Right lung (tissue), 5 donors: Measurements from ENCODE around the gene TUBB4B. TPM values are rescaled to one million over a fixed set of nuclear protein-coding genes. Genes with fewer than 3 reads are reported as not detected.

Source experiments
- DNase-seq, 2 donors: peaks; one replicate each; pipeline ENCODE4 v3.0.0-alpha.2; 2013
- polyA plus RNA-seq, 5 donors: library from polyadenylated mRNA; unstranded; fragments of 120-200 nt; gene quantifications; one replicate each; pipeline versions ENCODE4 v1.2.1 to v1.2.3, GENCODE V29; 2013; ENCODE audit warnings: inconsistent platforms in 1 of 5, low replicate concordance in 1 of 5; ENCODE audit not compliant: insufficient read length in 5 of 5, insufficient read depth in 1 of 5

TUBB4B gene
- polyA plus RNA-seq, 5 donors: 211 to 322 (median 258) TPM

- DNase-seq: no peak
Measured at GRCh38 chr9:137281345-137282116, 40.4 kb downstream of the TUBB4B start.

- DNase-seq: no peak
Measured at GRCh38 chr9:137286975-137287383, 45.9 kb downstream of the TUBB4B start.

GRCh38 chr9:137293094-137293481 lies 52.0 kb downstream of the TUBB4B start:
- DNase-seq: no peak

Other genes with a start within 250 kb of the TUBB4B start
- gene PAXX, start 248.9 kb upstream of the TUBB4B start, polyA plus RNA-seq: 10 to 100 TPM; 26.2 to 57.5 (median 36.8) TPM
- 10 to 100 TPM; 25.9 to 74.3 (median 43.8) TPM for gene CLIC3, start 244.7 kb upstream of the TUBB4B start, polyA plus RNA-seq
- 10 to 100 TPM; 16.0 to 35.7 (median 21.0) TPM for gene ABCA2, start 213.1 kb upstream of the TUBB4B start, polyA plus RNA-seq
- gene FUT7, start 209.2 kb upstream of the TUBB4B start, polyA plus RNA-seq: under 1 TPM in 1 of 5 donors, not detected in 4; 0.08 TPM
- gene NPDC1, start 195.1 kb upstream of the TUBB4B start, polyA plus RNA-seq: 10 to 100 TPM; 20.6 to 61.5 (median 33.8) TPM
- 1 to 10 TPM; 2.0 to 5.4 (median 3.2) TPM for gene ENTPD2, start 187.2 kb upstream of the TUBB4B start, polyA plus RNA-seq
- gene SAPCD2, start 170.7 kb upstream of the TUBB4B start, polyA plus RNA-seq: 10 to 100 TPM in 3 of 5 donors, 1 to 10 TPM in 2; 8.9 to 13.7 (median 10.3) TPM
- gene UAP1L1, start 163.8 kb upstream of the TUBB4B start, polyA plus RNA-seq: 1 to 10 TPM; 4.6 to 8.4 (median 5.6) TPM
- gene MAN1B1, start 154.3 kb upstream of the TUBB4B start, polyA plus RNA-seq: 10 to 100 TPM; 50.7 to 68.6 (median 60.1) TPM
- gene DPP7, start 126.6 kb upstream of the TUBB4B start, polyA plus RNA-seq: 10 to 100 TPM; 27.2 to 50.4 (median 48.6) TPM
- under 1 TPM; 0.12 to 0.51 (median 0.23) TPM for gene GRIN1, start 102.1 kb upstream of the TUBB4B start, polyA plus RNA-seq
- under 1 TPM in 4 of 5 donors, not detected in 1; 0.23 to 0.49 (median 0.37) TPM for gene LRRC26, start 71.2 kb upstream of the TUBB4B start, polyA plus RNA-seq
- gene TMEM210, start 69.2 kb upstream of the TUBB4B start, polyA plus RNA-seq: not detected
- 10 to 100 TPM; 34.4 to 53.0 (median 44.4) TPM for gene ANAPC2, start 52.7 kb upstream of the TUBB4B start, polyA plus RNA-seq
- 10 to 100 TPM; 34.4 to 69.2 (median 43.9) TPM for gene SSNA1, start 52.6 kb upstream of the TUBB4B start, polyA plus RNA-seq
- 10 to 100 TPM in 2 of 5 donors, 1 to 10 TPM in 3; 5.9 to 12.1 (median 7.6) TPM for gene TPRN, start 40.5 kb upstream of the TUBB4B start, polyA plus RNA-seq
- gene TMEM203, start 35.6 kb upstream of the TUBB4B start, polyA plus RNA-seq: 10 to 100 TPM; 31.5 to 40.1 (median 35.4) TPM
- 10 to 100 TPM in 2 of 5 donors, 1 to 10 TPM in 3; 6.9 to 16.1 (median 9.8) TPM for gene NDOR1, start 35.6 kb upstream of the TUBB4B start, polyA plus RNA-seq
- 10 to 100 TPM in 1 of 5 donors, 1 to 10 TPM in 4; 3.2 to 10.8 (median 6.3) TPM for gene RNF208, start 19.0 kb upstream of the TUBB4B start, polyA plus RNA-seq
- gene CYSRT1, start 16.1 kb upstream of the TUBB4B start, polyA plus RNA-seq: 1 to 10 TPM in 4 of 5 donors, under 1 TPM in 1; 0.96 to 3.0 (median 2.0) TPM
- gene RNF224, start 13.8 kb upstream of the TUBB4B start, polyA plus RNA-seq: 1 to 10 TPM; 1.5 to 3.8 (median 3.5) TPM
- 1 to 10 TPM in 4 of 5 donors, under 1 TPM in 1; 0.84 to 2.5 (median 1.9) TPM for gene SLC34A3, start 10.4 kb upstream of the TUBB4B start, polyA plus RNA-seq
- 1 to 10 TPM in 2 of 5 donors, under 1 TPM in 3; 0.26 to 1.5 (median 0.98) TPM for gene STPG3, start 10.0 kb downstream of the TUBB4B start, polyA plus RNA-seq
- 10 to 100 TPM; 43.3 to 73.2 (median 55.3) TPM for gene NELFB, start 14.0 kb downstream of the TUBB4B start, polyA plus RNA-seq
- 10 to 100 TPM in 3 of 5 donors, 1 to 10 TPM in 2; 6.6 to 17.8 (median 10.3) TPM for gene TOR4A, start 36.4 kb downstream of the TUBB4B start, polyA plus RNA-seq
- 10 to 100 TPM in 1 of 5 donors, 1 to 10 TPM in 4; 7.5 to 14.7 (median 9.0) TPM for gene NRARP, start 61.0 kb downstream of the TUBB4B start, polyA plus RNA-seq
- 10 to 100 TPM; 10.9 to 22.0 (median 15.0) TPM for gene EXD3, start 181.9 kb downstream of the TUBB4B start, polyA plus RNA-seq
- gene NOXA1, start 182.1 kb downstream of the TUBB4B start, polyA plus RNA-seq: 1 to 10 TPM; 3.9 to 8.4 (median 6.9) TPM
- under 1 TPM; 0.32 to 0.63 (median 0.52) TPM for gene ENTPD8, start 200.1 kb downstream of the TUBB4B start, polyA plus RNA-seq
- gene NSMF, start 218.0 kb downstream of the TUBB4B start, polyA plus RNA-seq: 10 to 100 TPM; 31.1 to 46.8 (median 40.3) TPM